Trophoblast cell (in vitro differentiated cells and primary cell): Measurements from ENCODE around the gene LIPI.

Experiments used
- DNase-seq, 2 donors: peaks; one replicate each; pipeline ENCODE4 v3.0.0-alpha.2; 2016
- H2AFZ ChIP-seq: 2 replicates; pipeline ENCODE4 v1.6.1; 2013; ENCODE audit warnings: low read length, moderate library complexity, mild to moderate bottlenecking; ENCODE audit not compliant: insufficient read depth, poor library complexity
- H2AK5ac ChIP-seq: 2 replicates; pipeline ENCODE4 v1.6.1; 2013; ENCODE audit warnings: mild to moderate bottlenecking, low read length
- H2BK120ac ChIP-seq: 2 replicates; pipeline ENCODE4 v1.6.1; 2013; ENCODE audit warnings: low read length, mild to moderate bottlenecking, moderate library complexity; ENCODE audit not compliant: insufficient read depth, poor library complexity
- H2BK12ac ChIP-seq: 2 replicates; pipeline ENCODE4 v1.6.1; 2013; ENCODE audit warnings: mild to moderate bottlenecking, low read length, moderate library complexity
- H2BK5ac ChIP-seq: 2 replicates; pipeline ENCODE4 v1.6.1; 2013; ENCODE audit warnings: low read length, low read depth, moderate library complexity, mild to moderate bottlenecking; ENCODE audit not compliant: poor library complexity
- H3K14ac ChIP-seq: 2 replicates; pipeline ENCODE4 v1.6.1; 2013; ENCODE audit warnings: mild to moderate bottlenecking, low read length
- H3K18ac ChIP-seq: 2 replicates; pipeline ENCODE4 v1.6.1; 2013; ENCODE audit warnings: mild to moderate bottlenecking, low read length
- H3K23ac ChIP-seq: 2 replicates; pipeline ENCODE4 v1.6.1; 2013; ENCODE audit warnings: low read length
- H3K27ac ChIP-seq: 2 replicates; pipeline ENCODE4 v1.5.1; 2013; ENCODE audit warnings: low read depth, mild to moderate bottlenecking, inconsistent platforms, low read length, moderate library complexity
- H3K27me3 ChIP-seq: 2 replicates; pipeline ENCODE4 v1.6.1; 2013; ENCODE audit warnings: inconsistent platforms, mild to moderate bottlenecking, low read length, moderate library complexity; ENCODE audit not compliant: insufficient read depth
- H3K36me3 ChIP-seq, 2 experiments: 1 replicate in 1 of 2; 2 replicates in 1 of 2; pipeline ENCODE4 v1.6.1; 2013; ENCODE audit warnings: low read length in 2 of 2, mild to moderate bottlenecking in 2 of 2, moderate library complexity in 1 of 2; ENCODE audit not compliant: insufficient read depth in 2 of 2, control insufficient read depth in 1 of 2
- H3K4ac ChIP-seq: 2 replicates; pipeline ENCODE4 v1.6.1; 2013; ENCODE audit warnings: low read depth, mild to moderate bottlenecking, low read length, moderate library complexity
- H3K4me1 ChIP-seq, 2 experiments: 1 replicate in 1 of 2; 2 replicates in 1 of 2; pipeline ENCODE4 v1.6.1; 2013; ENCODE audit warnings: low read length in 2 of 2, mild to moderate bottlenecking in 2 of 2, moderate library complexity in 1 of 2; ENCODE audit not compliant: insufficient read depth in 2 of 2, control insufficient read depth in 1 of 2
- H3K4me2 ChIP-seq: 2 replicates; pipeline ENCODE4 v1.6.1; 2013; ENCODE audit warnings: inconsistent platforms, mild to moderate bottlenecking, low read length, moderate library complexity
- H3K4me3 ChIP-seq: 2 replicates; pipeline ENCODE4 v1.5.1; 2013; ENCODE audit warnings: mild to moderate bottlenecking, low read depth, low read length, inconsistent platforms
- H3K79me1 ChIP-seq: one replicate; pipeline ENCODE4 v1.6.1; 2013; ENCODE audit warnings: low read length
- H3K79me2 ChIP-seq: 2 replicates; pipeline ENCODE4 v1.6.1; 2013; ENCODE audit warnings: low read length, mild to moderate bottlenecking; ENCODE audit not compliant: control insufficient read depth, insufficient read depth, poor library complexity
- H3K9ac ChIP-seq: 2 replicates; pipeline ENCODE4 v1.6.1; 2013; ENCODE audit warnings: mild to moderate bottlenecking, low read length
- H3K9me3 ChIP-seq: 2 replicates; pipeline ENCODE4 v1.6.1; 2013; ENCODE audit warnings: low read depth, mild to moderate bottlenecking, control low read depth, inconsistent platforms, low read length; ENCODE audit not compliant: insufficient read depth
- H4K12ac ChIP-seq: 2 replicates; pipeline ENCODE4 v1.6.1; 2013; ENCODE audit warnings: low read depth, mild to moderate bottlenecking, low read length, moderate library complexity
- H4K8ac ChIP-seq: 2 replicates; pipeline ENCODE4 v1.6.1; 2013; ENCODE audit warnings: low read depth, mild to moderate bottlenecking, low read length, moderate library complexity
- H4K91ac ChIP-seq: one replicate; pipeline ENCODE4 v1.6.1; 2013; ENCODE audit warnings: low read depth, mild to moderate bottlenecking, low read length, moderate library complexity
- WGBS: extraction: QIAGEN DNeasy Blood & Tissue Kit; methylation state at CpG from one replicate; pipeline ENCODE4 v1.1.7; 2013; ENCODE audit warnings: missing lambda C conversion rate; ENCODE audit not compliant: insufficient read length, insufficient coverage; ENCODE audit errors: extremely low coverage; 5-methylcytosine and 5-hydroxymethylcytosine counted together

LIPI gene

DNA sequence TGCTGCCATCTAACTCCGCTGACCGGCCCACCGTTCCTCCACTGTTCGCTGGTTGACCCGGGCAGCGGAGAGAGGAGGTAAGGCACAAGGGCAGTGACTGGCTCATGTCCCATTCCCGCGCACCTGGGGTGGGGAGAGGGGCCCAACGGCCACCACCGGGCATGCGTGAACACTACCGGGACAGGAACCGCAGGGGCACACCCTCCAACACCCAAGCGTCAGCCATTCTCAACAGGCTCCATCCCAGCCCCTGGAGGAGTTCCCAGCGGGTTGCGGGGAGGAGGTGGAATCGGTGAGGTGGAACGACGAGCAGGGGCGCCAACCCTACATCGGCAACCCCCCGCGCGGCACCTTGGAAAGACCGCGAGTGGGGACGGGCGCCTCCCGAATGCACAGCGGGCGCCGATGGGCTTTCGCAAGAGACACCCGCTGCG, 126.7 kb downstream of the LIPI start:
- DNase-seq = no peak
- no peak overlapping the region for H4K12ac ChIP-seq
- H3K14ac ChIP-seq = no peak overlapping the region
- H4K91ac ChIP-seq = no peak overlapping the region
- no peak overlapping the region for H4K8ac ChIP-seq
- no peak overlapping the region for H3K27ac ChIP-seq
- H3K4ac ChIP-seq = no peak overlapping the region
- no peaks in the 10 kb centered on the region for H3K79me2 ChIP-seq
- H3K23ac ChIP-seq = no peak overlapping the region
- H3K4me3 ChIP-seq = no peak overlapping the region
- H2BK5ac ChIP-seq = no peak overlapping the region
- WGBS = no CpG with 5 or more reads among the region's 35 CpGs
- H3K27me3 ChIP-seq = no peaks in the 10 kb centered on the region
- peaks cover 10% of the 10 kb centered on the region for H3K9me3 ChIP-seq
- no peak overlapping the region for H2BK12ac ChIP-seq
- no peak overlapping the region for H2AFZ ChIP-seq
- H3K9ac ChIP-seq = no peak overlapping the region
- no peak overlapping the region for H3K18ac ChIP-seq
- no peaks in the 10 kb centered on the region for H3K79me1 ChIP-seq
- peaks cover 25 to 31% of the 10 kb centered on the region in 2 experiments for H3K36me3 ChIP-seq
- H2AK5ac ChIP-seq = no peak overlapping the region
- H3K4me1 ChIP-seq = peaks cover 0 to 3% of the 10 kb centered on the region in 2 experiments
- H2BK120ac ChIP-seq = no peak overlapping the region
- no peak overlapping the region for H3K4me2 ChIP-seq

DNA sequence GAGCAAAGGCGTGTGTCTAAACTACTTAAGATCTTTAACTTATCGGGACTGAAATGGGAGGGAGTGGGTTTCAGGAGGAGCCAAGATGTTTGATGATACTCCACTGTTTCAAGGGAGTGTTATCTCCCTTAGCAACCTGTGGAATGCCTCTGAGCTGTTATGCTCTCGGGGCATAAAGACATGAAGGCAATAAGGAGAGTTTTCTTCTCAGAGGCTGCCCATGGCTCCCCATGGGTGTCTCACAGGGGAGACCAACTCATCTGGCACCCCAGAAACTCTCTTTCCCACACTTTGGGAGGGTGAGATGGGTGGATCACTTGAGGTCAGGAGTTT, 130.0 kb downstream of the LIPI start:
- no peak overlapping the region for H3K4ac ChIP-seq
- WGBS = no CpG with 5 or more reads among the region's 3 CpGs
- no peak overlapping the region for H2BK12ac ChIP-seq
- H3K79me2 ChIP-seq = no peaks in the 10 kb centered on the region
- H3K4me2 ChIP-seq = no peak overlapping the region
- H3K79me1 ChIP-seq = no peaks in the 10 kb centered on the region
- H2AFZ ChIP-seq = no peak overlapping the region
- no peak overlapping the region for H3K14ac ChIP-seq
- H3K9ac ChIP-seq = no peak overlapping the region
- no peak overlapping the region for H3K27ac ChIP-seq
- no peak overlapping the region for H4K12ac ChIP-seq
- H3K4me1 ChIP-seq = peaks cover 0 to 3% of the 10 kb centered on the region in 2 experiments
- no peak overlapping the region for H3K4me3 ChIP-seq
- no peak overlapping the region for H2BK5ac ChIP-seq
- H4K8ac ChIP-seq = no peak overlapping the region
- H3K23ac ChIP-seq = no peak overlapping the region
- no peak overlapping the region for H4K91ac ChIP-seq
- peaks cover 25 to 29% of the 10 kb centered on the region in 2 experiments for H3K36me3 ChIP-seq
- H3K9me3 ChIP-seq = peaks cover 13% of the 10 kb centered on the region
- no peak overlapping the region for H2AK5ac ChIP-seq
- no peaks in the 10 kb centered on the region for H3K27me3 ChIP-seq
- no peak for DNase-seq
- H3K18ac ChIP-seq = no peak overlapping the region
- no peak overlapping the region for H2BK120ac ChIP-seq

DNA sequence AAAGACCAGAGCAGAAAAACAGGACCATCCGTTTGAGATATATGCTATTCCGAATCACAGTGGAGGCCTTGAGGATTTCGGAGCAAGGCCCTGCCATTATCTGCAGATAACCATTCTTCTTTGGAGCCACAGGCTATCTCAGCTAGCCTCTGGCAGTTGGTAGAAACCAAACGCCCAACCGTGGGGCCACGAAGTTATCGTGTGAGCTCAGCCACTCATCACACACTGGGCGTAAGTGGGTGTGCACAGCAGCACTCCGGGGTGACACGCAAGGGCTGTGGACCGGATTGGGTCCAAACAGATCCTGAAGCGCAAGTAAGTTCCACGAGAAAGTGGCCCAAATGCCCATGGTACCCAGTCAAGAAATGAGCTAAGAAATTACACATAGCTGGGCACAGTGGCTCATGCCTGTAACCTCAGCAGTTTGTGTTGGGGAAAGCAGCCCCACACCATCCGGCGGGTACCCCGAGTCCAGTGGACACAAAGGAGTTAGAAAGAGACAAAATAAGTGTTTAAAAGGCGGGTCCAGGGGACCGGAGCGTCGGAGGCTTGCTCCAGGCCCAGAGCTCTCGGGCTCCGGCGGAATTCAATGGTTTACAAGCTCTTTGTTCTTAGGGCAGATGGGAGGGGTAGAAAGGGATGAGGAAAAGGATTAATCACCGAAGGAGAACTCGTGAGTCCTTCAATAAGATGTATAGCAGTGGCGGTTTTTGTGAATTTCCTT, 130.6 kb downstream of the LIPI start:
- DNase-seq = no peak
- H3K9me3 ChIP-seq = peaks cover 15% of the 10 kb centered on the region
- H4K91ac ChIP-seq = no peak overlapping the region
- no peaks in the 10 kb centered on the region for H3K27me3 ChIP-seq
- H2BK12ac ChIP-seq = no peak overlapping the region
- H2BK120ac ChIP-seq = no peak overlapping the region
- no peak overlapping the region for H3K23ac ChIP-seq
- H4K12ac ChIP-seq = peak overlapping the region; percentile 45
- H3K79me2 ChIP-seq = no peaks in the 10 kb centered on the region
- no peak overlapping the region for H3K4me3 ChIP-seq
- H3K79me1 ChIP-seq = no peaks in the 10 kb centered on the region
- no CpG with 5 or more reads among the region's 26 CpGs for WGBS
- H2BK5ac ChIP-seq = no peak overlapping the region
- H3K9ac ChIP-seq = no peak overlapping the region
- no peak overlapping the region for H4K8ac ChIP-seq
- peaks cover 28 to 32% of the 10 kb centered on the region in 2 experiments for H3K36me3 ChIP-seq
- no peak overlapping the region for H3K18ac ChIP-seq
- no peak overlapping the region for H3K4ac ChIP-seq
- H3K4me1 ChIP-seq = peaks cover 0 to 3% of the 10 kb centered on the region in 2 experiments
- no peak overlapping the region for H3K14ac ChIP-seq
- H2AK5ac ChIP-seq = no peak overlapping the region
- H2AFZ ChIP-seq = no peak overlapping the region
- no peak overlapping the region for H3K4me2 ChIP-seq
- H3K27ac ChIP-seq = no peak overlapping the region

DNA sequence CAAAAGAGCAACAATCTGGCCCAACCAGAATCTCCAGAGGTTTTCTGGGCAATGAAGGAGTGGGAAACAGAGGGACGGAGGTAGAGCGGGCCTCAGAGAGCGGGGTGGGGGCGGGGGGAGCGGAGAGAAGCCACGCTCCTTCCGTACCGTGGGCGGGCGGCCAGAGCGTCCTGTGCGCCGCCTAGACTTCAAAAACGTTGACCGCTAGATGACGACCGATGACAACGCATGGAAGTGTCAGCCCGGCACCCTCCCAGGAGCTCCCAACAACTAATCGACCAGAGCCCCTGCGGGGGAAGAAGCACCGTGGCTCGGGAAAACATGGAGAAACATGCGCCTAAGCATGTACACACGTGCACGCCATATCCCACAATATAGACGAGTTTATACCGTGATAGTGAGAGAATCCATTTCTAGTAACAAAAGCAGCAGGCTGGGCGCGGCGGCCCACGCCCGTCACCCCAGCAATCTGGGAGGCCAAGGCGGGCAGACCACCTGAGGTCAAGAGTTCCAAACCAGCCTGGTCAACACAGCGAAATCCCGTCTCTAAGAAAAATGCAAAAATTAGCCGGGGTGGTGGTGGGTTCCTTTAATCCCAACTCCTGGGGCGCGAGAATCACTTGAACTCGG, 131.9 kb downstream of the LIPI start:
- no peak overlapping the region for H3K9ac ChIP-seq
- DNase-seq = no peak
- H3K36me3 ChIP-seq = peaks cover 20 to 23% of the 10 kb centered on the region in 2 experiments
- H4K8ac ChIP-seq = no peak overlapping the region
- H3K27ac ChIP-seq = no peak overlapping the region
- no peak overlapping the region for H3K4me3 ChIP-seq
- H3K4me2 ChIP-seq = no peak overlapping the region
- no peak overlapping the region for H2AFZ ChIP-seq
- no peak overlapping the region for H3K23ac ChIP-seq
- no peak overlapping the region for H2BK12ac ChIP-seq
- H2BK120ac ChIP-seq = no peak overlapping the region
- no peak overlapping the region for H4K12ac ChIP-seq
- no peak overlapping the region for H3K18ac ChIP-seq
- peaks cover 0 to 3% of the 10 kb centered on the region in 2 experiments for H3K4me1 ChIP-seq
- H2BK5ac ChIP-seq = no peak overlapping the region
- no peaks in the 10 kb centered on the region for H3K79me1 ChIP-seq
- H3K4ac ChIP-seq = no peak overlapping the region
- no peak overlapping the region for H2AK5ac ChIP-seq
- H3K79me2 ChIP-seq = no peaks in the 10 kb centered on the region
- no peak overlapping the region for H3K14ac ChIP-seq
- no peak overlapping the region for H4K91ac ChIP-seq
- peaks cover 14% of the 10 kb centered on the region for H3K9me3 ChIP-seq
- H3K27me3 ChIP-seq = no peaks in the 10 kb centered on the region
- no CpG with 5 or more reads among the region's 40 CpGs for WGBS
